GM19452 (cell line): ENCODE data around the gene CHST10.
"Not testable (repeated sequence)": the region's sequence is repeated elsewhere in the genome, so short reads cannot be mapped to it uniquely, and the experiment has no call there.

ENCODE experiments used
- ATAC-seq: cut with Tn5 transposase; IDR thresholded peaks from one replicate; pipeline ENCODE4 v1.9.1; 2021; ENCODE audit not compliant: unreplicated experiment

Gene CHST10

DNA sequence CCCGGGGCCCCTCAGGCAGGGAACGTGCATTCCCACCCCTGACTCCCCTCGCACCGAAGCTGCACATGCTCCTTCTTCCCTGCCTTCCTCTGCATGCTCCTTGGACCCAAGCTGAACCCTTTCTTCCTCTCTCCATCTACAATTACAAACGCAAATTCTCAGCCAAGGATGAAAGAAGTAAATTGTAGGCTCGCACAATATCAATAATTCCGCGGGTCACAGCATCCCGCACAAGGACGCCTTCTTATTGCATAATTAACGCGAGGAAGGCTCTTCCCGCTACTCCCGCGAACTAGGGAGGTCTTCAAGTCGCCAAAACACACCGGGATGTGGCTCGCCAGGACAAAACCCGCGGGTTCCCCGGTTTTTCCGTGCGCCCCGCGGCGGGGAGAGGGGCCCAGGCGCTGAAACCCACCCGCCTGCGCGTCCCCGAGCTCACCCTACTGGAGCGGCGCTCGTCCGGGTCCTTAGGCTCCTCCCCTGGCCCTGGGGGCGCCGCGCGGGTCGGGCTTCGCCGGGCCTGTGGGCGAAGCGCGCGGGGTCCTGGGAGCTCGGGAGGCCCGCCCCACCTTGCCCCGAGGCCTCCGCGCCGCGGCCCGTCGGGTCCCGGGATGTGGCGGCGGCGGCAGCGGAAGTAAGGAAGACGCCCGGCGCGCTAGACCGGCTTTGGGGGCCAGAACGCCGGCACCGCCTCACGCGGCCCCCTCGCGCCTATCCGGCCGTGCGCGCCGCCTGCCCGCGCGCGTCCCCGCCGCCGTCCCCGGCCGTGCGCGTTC is at the start of gene CHST10:
Gene CHST10, minus strand, starts transcription at position 734 of the 776 bp plus-strand sequence. CDS start 10,993 bp downstream, outside the sequence.
- ATAC-seq: peak; percentile 84

- no peak for ATAC-seq
Measured at GRCh38 chr2:100460904-100461530, 43.5 kb upstream of the CHST10 start.

GRCh38 chr2:100456357-100456756 is 38.9 kb upstream of the CHST10 start:
- not testable (repeated sequence) for ATAC-seq

DNA sequence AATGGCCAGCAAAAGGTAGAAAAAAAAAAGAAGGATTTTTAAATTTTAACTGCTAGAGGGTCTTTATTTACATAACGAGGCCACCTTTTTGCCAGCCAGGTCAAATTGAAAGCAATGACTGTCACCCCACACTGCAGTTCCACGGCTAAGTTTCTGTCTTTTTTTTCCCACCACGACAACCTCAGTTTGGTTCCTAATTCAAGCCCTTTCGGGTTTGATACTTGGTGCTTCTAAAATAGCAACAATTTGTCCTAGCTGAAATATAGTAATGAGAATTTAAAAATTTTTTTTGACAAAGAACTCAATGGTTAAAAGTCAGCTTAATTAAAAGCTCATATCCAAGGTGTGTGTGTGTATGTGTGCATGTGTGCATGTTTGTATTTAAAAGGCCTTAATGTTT is 36.4 kb upstream of the CHST10 start:
- no peak for ATAC-seq

- ATAC-seq: no peak
Measured at GRCh38 chr2:100451734-100452133, 34.3 kb upstream of the CHST10 start.

DNA sequence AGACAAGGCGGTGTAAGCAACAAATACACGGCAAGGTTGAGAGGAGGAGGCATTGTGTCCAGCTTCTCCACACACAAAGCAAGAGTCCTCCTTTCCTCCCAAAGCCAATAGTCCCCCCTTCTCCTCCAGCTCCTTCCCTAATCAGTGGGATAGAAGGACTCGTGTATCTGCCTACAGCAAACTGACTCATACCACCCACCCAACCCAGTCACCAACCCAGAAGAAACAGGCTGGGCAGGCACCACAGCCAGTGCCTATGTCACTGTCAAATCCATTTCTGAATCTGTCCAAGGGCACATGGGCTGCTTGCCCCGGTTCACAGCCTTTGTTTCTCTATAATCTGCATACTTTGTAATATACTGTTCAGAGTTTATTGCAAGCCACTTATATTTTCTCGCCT is 33.6 kb upstream of the CHST10 start:
- ATAC-seq: no peak

GRCh38 chr2:100446696-100447095 is 29.2 kb upstream of the CHST10 start:
- no peak for ATAC-seq

DNA sequence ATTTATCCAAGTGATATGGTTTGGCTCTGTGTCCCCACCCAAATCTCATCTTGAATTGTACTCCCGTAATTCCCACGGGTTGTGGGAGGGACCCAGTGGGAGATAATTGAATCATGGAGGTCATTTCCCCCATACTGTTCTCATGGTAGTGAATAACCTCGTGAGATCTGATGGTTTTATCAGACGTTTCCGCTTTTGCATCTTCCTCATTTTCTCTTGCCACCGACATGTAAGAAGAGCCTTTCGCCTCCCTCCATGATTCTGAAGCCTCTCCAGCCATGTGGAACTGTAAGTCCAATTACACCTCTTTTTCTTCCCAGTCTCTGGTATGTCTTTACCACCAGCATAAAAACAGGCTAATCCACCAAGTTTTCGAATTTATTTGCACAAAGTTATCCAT is 20.3 kb upstream of the CHST10 start:
- no peak for ATAC-seq

DNA sequence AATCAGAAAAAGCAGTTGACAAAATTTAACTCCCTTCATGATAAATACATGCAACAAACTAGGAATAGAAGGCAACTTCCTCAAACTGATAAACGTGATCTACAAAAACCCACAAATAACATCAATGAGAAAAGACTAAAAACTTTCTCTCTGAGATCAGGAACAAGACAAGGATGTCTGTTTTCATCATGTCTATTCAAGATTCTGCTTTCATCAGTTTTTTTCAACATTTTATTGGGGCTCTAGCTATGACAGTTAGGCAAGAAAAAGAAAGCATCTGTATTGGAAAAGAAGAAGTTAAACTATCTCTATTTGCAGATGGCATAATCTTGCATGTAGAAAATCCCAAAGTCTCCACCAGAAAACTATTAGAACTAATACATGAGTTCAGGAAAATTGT is 12.3 kb upstream of the CHST10 start:
- no peak for ATAC-seq

DNA sequence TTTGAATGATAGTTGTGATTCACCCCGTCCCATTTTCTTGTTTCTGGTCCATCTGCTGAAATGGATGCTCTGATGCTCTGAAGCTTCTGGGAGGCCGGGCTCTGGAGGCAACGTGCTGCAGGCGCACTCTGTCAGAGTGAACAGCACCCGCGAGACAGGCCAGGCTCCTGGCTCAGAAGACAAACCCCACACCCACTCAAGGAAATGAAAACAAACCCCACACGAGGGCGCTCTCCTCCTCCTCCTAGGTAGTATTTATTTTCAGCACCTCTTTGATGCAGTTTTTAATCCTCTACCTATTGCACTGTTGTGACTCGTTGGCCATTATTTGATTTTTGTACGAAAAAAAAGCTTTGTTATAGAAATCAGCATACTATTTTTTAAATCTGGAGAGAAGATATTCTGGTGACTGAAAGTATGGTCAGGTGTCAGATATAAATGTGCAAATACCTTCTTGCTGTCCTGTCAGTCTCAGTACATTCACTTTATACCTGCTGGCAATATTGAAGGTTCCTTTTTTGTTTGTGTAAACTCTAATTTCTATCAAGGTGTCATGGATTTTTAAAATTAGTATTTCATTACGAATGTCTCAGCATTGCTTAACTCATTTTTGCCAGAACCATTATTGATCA is 10.3 kb upstream of the CHST10 start:
- ATAC-seq: no peak

DNA sequence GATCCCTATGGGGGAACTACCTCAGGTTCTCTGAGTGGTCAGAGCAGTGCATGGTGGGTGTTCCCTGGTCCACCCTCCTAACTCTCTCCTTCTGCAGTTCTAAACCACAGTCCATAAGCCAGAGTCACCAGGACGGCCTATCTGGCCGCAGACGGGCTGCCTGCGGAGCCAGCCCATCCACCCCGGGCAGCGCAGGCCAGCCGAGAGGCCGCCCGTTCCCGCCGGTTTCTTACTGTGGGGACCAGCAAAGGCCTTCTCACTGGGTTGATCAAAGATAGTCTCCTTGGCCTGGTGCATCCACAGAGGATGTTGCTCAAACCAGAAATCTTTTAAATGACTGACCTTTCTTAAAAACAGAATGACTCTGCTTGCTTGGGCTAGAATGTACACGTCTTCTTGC is 9.6 kb upstream of the CHST10 start:
- ATAC-seq: no peak

DNA sequence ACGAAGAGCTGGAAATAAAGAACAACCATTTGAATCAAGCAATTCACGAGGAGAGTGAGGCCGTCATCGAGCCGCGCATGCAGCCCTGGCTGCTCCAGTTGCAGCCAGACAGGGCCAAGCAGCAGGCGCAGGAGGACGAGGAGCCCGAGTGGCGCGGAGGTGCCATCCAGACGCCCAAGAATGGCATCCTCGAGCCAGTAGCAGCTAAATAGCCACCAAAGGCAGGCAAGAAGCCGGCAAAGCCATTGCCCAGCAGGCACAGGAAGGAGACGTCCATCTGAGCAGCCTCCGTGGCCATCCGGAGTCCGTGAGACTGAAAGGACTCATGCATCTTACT is 8.9 kb upstream of the CHST10 start:
- ATAC-seq: no peak

DNA sequence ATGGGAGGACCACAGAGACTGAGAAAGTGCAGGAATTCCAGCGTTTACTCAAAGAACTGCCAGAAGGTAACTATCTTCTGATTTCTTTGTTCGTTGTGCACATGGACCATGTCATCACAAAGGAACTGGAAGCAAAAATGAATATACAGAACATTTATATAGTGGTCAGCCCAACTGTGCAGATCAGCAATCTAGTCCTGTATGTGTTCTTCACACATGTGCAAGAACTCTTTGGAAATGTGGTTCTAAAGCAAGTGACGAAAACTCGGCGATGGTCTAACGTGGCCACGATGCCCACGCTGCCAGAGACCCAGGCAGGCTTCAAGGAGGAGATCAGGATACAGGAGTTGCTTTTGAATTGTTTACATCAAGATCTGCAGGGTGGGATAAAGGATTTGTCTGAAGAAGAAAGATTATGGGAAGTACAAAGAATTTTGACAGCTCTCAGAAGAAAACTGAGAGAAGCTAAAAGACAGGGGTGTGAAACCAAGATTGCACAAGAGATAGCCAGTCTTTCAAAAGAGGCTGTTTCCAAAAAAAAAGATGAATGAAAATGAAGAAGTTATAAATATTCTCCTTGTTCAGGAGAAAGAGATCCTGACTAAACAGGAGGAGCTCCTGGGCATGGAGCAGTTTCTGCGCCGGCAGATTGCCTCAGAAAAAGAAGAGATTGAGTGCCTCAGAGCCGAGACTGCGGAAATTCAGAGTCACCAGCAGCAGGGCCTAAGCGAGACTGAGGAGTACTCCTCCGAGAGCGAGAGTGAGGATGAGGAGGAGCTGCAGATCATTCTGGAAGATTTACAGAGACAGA is 8.3 kb upstream of the CHST10 start:
- ATAC-seq: no peak

DNA sequence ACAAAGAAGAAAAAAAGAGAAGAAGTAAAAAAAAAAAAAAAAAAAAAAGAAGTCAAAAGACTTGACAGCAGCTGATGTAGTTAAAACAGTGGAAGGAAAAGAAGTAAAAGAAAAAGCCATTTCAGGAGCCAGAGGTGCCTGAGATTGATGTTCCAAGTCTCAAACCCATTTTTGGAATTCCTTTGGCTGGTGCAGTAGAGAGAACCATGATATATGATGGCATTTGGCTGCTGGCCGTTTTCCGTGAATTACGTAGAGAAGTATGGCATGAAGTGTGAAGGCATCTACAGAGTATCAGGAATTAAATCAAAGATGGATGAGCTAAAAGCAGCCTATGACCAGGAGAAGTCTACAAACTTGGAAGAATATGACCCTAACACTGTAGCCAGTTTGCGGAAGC is 7.6 kb upstream of the CHST10 start:
- ATAC-seq: no peak

GRCh38 chr2:100424277-100424875 is 6.9 kb upstream of the CHST10 start:
- no peak for ATAC-seq

GRCh38 chr2:100423631-100424030 is 6.2 kb upstream of the CHST10 start:
- no peak for ATAC-seq

GRCh38 chr2:100422320-100423055 is 5.0 kb upstream of the CHST10 start:
- no peak for ATAC-seq

DNA sequence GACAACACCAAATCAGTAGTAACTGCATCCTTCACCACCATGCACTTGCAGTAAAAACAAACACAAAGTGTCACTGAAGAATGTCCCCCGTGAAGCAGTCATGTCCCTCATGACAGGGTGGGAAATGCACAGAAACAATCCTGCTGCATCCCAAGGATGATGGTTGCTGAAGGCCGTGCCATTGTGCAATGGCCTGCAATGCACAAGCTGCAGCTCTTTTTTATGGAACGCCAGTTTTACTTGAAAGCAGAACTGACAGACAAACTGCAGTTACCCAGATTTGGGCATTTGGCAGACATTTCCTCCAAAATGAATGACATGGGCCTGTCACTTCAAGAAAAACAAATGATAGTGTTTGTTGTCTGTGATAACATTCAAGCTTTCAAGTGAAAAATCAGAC is 2.4 kb upstream of the CHST10 start:
- ATAC-seq: no peak

GRCh38 chr2:100418406-100418962 is 1.0 kb upstream of the CHST10 start:
- ATAC-seq: no peak

DNA sequence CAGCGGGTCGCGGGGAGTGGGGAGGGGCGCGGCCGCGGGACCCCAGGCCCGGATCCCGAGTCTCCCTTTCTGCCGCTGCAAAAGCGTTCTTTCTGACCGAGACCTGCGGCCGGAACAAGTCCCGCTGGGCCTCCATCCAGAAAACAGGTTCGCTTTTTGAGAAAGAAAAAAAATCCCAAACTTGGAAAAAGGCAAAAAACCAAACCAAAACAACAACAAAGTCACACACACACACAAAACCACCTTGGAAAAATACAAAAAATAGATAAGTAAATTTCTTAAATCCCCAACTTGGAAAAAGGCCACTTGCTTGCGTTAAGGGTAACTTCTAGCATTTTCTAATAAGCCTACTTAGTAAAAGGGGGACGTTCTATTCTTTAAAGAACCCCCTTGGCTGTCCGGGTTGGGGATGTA is 250 bp upstream of the CHST10 start:
- no peak for ATAC-seq
